ENCODE results near the gene RARB.

Gene RARB

DNA sequence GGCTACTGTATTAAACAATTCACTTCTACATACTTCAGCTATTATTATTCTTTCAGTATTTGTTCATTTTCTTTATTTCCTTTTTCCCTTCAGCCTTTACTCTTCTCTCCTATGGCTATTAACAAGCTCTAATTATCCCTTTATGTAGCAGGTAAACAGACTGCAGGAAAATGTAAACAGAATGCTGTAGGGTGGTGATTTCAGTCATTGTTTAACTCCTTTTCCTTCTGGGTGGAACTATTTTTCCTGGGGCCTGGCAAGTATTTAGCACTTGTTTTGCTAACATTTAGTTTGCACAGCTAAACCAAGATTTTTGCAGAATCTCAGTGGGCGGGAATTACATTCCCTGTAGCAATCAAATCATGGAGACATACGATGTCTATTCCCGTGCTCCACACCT lies 14.4 kb downstream of the RARB start:
- no peaks in the 10 kb centered on the region for H3K9me3 ChIP-seq (ENCODE audit: control insufficient read depth in 5 of 5, low read length in 5 of 5)
- H3K27me3 ChIP-seq (ENCODE audit: control insufficient read depth in 5 of 5, insufficient read depth in 4 of 5, low read length in 5 of 5) = no peaks in the 10 kb centered on the region
- no peaks in the 10 kb centered on the region for H3K4me1 ChIP-seq (ENCODE audit: control insufficient read depth in 5 of 5, insufficient read depth in 5 of 5, low read length in 5 of 5)
- no peaks in the 10 kb centered on the region for H3K36me3 ChIP-seq (ENCODE audit: control insufficient read depth in 5 of 5, insufficient read depth in 5 of 5, low read length in 5 of 5)
- H3K9ac ChIP-seq (ENCODE audit: low read length in 5 of 5) = no peak overlapping the region
- H3K4me3 ChIP-seq (ENCODE audit: low read depth in 1 of 5, low read length in 5 of 5) = no peak overlapping the region
- H3K27ac ChIP-seq (ENCODE audit: low read depth, low read length) = no peak overlapping the region

DNA sequence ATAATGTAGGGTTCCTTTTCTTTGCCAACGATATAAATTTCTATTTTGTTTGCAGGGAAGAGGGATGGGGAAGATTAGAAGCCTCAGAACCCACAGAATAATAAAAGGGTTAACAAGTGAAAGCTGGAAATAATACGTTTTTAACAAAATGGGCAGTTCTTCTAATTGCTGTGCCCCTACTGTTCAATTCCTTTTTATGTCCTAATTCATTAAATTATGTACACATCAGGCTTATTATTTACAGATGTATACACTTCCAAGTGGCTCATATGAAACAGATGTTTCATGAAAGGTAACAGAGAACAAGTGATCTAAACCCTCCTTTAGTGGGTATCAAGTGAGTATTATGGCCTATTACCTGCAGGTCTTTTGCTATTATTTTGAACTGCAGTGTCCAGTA lies 16.2 kb downstream of the RARB start:
- Histone ChIP-seq H3K36me3 (ENCODE audit: control insufficient read depth in 5 of 5, insufficient read depth in 5 of 5, low read length in 5 of 5) (no peaks in the 10 kb centered on the region), H3K9me3 (ENCODE audit: control insufficient read depth in 5 of 5, low read length in 5 of 5) (no peaks in the 10 kb centered on the region), H3K27me3 (ENCODE audit: control insufficient read depth in 5 of 5, insufficient read depth in 4 of 5, low read length in 5 of 5) (no peaks in the 10 kb centered on the region), H3K27ac (ENCODE audit: low read depth, low read length) (no peak overlapping the region), H3K4me3 (ENCODE audit: low read depth in 1 of 5, low read length in 5 of 5) (no peak overlapping the region), H3K9ac (ENCODE audit: low read length in 5 of 5) (no peak overlapping the region), H3K4me1 (ENCODE audit: control insufficient read depth in 5 of 5, insufficient read depth in 5 of 5, low read length in 5 of 5) (peaks cover 0 to 8% (median 7%) of the 10 kb centered on the region in 5 donors)

DNA sequence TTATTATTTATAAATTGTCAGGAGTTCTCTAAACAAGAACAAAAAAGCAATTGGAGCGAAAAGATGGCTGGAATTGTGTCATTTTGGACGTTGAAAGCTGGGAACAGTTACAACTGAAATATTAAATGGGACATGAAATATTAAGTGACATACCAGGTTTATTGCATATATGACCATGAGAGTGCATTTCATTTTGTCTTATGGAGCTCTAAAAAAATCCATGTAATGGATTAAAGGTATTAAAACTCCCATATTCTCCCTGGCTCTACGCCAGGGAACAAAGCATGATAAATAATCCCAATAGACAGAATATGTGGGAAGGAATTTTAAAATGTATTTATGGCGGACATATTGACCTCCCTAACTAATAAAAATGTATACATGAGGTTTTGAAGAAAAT lies 17.7 kb downstream of the RARB start:
- H3K27me3 ChIP-seq (ENCODE audit: control insufficient read depth in 5 of 5, insufficient read depth in 4 of 5, low read length in 5 of 5) = no peaks in the 10 kb centered on the region
- no peak overlapping the region for H3K4me3 ChIP-seq (ENCODE audit: low read depth in 1 of 5, low read length in 5 of 5)
- H3K27ac ChIP-seq (ENCODE audit: low read depth, low read length) = no peak overlapping the region
- H3K36me3 ChIP-seq (ENCODE audit: control insufficient read depth in 5 of 5, insufficient read depth in 5 of 5, low read length in 5 of 5) = no peaks in the 10 kb centered on the region
- no peaks in the 10 kb centered on the region for H3K9me3 ChIP-seq (ENCODE audit: control insufficient read depth in 5 of 5, low read length in 5 of 5)
- H3K9ac ChIP-seq (ENCODE audit: low read length in 5 of 5) = no peak overlapping the region
- H3K4me1 ChIP-seq (ENCODE audit: control insufficient read depth in 5 of 5, insufficient read depth in 5 of 5, low read length in 5 of 5) = peaks cover 0 to 11% (median 9%) of the 10 kb centered on the region in 5 donors

DNA sequence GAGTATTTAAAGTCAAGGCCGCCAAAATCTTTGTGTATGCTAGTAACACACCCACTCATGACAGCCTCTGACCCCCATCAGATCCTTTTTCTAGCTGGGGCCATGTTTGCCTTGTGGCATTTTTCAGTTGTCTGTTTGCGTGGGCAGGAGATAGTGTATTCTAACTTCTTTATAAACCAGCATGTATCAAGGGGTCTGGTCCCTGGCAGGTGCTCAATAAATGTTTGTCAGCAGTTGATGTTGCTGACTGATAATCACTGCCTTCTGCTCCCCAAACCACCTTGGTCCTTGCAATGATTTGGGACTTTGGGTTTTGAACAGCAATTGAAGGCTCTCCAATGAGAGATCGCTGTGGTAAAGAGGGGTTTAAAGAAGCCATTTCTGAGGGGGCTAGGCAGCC lies 19.2 kb downstream of the RARB start:
- no peaks in the 10 kb centered on the region for H3K27me3 ChIP-seq (ENCODE audit: control insufficient read depth in 5 of 5, insufficient read depth in 4 of 5, low read length in 5 of 5)
- no peak overlapping the region for H3K27ac ChIP-seq (ENCODE audit: low read depth, low read length)
- H3K9me3 ChIP-seq (ENCODE audit: control insufficient read depth in 5 of 5, low read length in 5 of 5) = no peaks in the 10 kb centered on the region
- H3K4me3 ChIP-seq (ENCODE audit: low read depth in 1 of 5, low read length in 5 of 5) = no peak overlapping the region
- peaks cover 0 to 11% (median 9%) of the 10 kb centered on the region in 5 donors for H3K4me1 ChIP-seq (ENCODE audit: control insufficient read depth in 5 of 5, insufficient read depth in 5 of 5, low read length in 5 of 5)
- H3K9ac ChIP-seq (ENCODE audit: low read length in 5 of 5) = no peak overlapping the region
- no peaks in the 10 kb centered on the region for H3K36me3 ChIP-seq (ENCODE audit: control insufficient read depth in 5 of 5, insufficient read depth in 5 of 5, low read length in 5 of 5)

DNA sequence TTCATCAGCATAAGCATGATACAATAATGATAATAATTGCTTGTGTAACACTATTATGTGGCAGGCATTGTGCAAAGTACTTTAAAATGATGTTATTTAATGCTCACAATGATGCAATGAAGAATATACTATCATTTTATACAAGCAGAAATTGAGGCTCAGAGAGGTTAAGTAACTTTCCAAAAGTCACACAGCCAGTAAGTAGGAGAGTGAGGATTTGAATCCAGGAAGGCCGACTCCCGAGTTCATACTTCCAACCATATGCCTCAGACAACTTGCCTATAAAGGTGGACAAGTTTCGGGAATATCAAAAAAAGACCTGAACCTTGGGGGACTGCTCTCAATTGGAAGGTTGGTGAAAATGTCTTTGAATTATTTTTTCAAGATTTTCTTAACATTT lies 19.9 kb downstream of the RARB start:
- H3K9ac ChIP-seq (ENCODE audit: low read length in 5 of 5) = no peak overlapping the region
- peaks cover 0 to 11% (median 9%) of the 10 kb centered on the region in 5 donors for H3K4me1 ChIP-seq (ENCODE audit: control insufficient read depth in 5 of 5, insufficient read depth in 5 of 5, low read length in 5 of 5)
- no peak overlapping the region for H3K27ac ChIP-seq (ENCODE audit: low read depth, low read length)
- no peaks in the 10 kb centered on the region for H3K27me3 ChIP-seq (ENCODE audit: control insufficient read depth in 5 of 5, insufficient read depth in 4 of 5, low read length in 5 of 5)
- H3K9me3 ChIP-seq (ENCODE audit: control insufficient read depth in 5 of 5, low read length in 5 of 5) = no peaks in the 10 kb centered on the region
- no peaks in the 10 kb centered on the region for H3K36me3 ChIP-seq (ENCODE audit: control insufficient read depth in 5 of 5, insufficient read depth in 5 of 5, low read length in 5 of 5)
- H3K4me3 ChIP-seq (ENCODE audit: low read depth in 1 of 5, low read length in 5 of 5) = no peak overlapping the region

DNA sequence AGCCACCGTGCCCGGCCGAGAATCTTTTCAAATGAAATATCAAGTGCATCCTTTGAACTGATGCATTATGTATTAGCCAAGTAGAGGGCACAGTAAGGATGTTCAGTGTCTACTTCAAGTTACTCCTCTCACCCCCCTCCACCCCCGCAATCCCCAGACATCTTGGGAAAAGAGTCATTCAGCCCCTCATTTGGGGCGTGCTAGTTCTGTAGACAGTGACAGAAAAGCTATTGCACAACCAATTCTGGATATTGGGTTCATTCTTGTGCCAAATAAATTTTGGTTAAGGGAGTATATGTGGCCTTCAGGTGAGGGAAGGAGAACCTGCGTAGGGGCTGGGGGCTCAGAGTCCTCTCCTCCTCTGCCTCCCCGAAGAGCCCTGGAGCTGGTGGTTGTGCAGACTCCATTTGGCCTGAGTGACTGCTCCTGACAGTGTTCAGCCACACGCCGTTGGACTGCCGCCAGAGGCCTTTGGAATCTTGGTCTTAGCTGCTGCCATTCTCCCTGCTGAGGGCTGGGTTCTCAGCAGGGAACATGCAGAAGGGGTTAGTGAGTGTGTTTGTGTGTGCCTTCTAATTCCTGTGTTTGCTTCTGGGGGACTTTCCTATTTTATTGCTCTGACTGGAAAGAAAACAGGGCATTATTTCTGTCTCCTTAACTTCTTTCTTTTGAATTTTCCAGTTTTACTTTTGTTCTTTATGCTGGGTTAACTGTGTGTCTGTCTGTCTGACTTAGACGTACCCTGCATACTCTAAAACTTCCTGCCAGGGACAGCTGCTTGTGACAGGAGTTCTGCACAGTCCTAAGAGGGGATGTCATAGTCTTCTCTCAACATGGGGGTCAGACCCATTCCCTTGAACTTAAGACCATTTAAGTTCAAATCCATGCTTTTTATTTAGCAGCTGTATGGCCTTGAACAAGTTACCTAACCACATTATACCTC lies 21.0 kb downstream of the RARB start:
- Histone ChIP-seq H3K4me3 (ENCODE audit: low read depth in 1 of 5, low read length in 5 of 5) (peak overlapping the region in 1 of 5 donors; percentile 23), H3K9ac (ENCODE audit: low read length in 5 of 5) (peak overlapping the region in 1 of 5 donors; percentile 28), H3K4me1 (ENCODE audit: control insufficient read depth in 5 of 5, insufficient read depth in 5 of 5, low read length in 5 of 5) (peaks cover 0 to 17% (median 15%) of the 10 kb centered on the region in 5 donors), H3K27ac (ENCODE audit: low read depth, low read length) (peak overlapping the region; percentile 12), H3K9me3 (ENCODE audit: control insufficient read depth in 5 of 5, low read length in 5 of 5) (no peaks in the 10 kb centered on the region), H3K27me3 (ENCODE audit: control insufficient read depth in 5 of 5, insufficient read depth in 4 of 5, low read length in 5 of 5) (no peaks in the 10 kb centered on the region), H3K36me3 (ENCODE audit: control insufficient read depth in 5 of 5, insufficient read depth in 5 of 5, low read length in 5 of 5) (no peaks in the 10 kb centered on the region)

DNA sequence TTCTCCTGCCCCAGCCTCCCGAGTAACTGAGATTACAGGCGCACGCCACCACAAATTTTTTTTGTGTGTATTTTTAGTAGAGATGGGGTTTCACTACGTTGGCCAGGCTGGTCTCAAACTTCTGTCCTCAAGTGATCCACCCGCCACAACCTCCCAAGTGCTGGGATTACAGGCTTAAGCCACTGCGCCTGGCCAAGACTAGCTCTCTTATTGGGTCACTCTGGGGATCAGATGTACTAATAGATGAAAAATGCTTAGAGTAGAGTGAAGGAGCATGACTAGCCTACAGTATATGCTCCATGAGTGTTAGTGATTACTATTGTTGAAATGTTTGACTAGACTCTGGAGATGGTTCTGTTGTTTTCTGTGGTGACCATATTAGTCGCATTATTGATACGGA lies 21.8 kb downstream of the RARB start:
- no peaks in the 10 kb centered on the region for H3K9me3 ChIP-seq (ENCODE audit: control insufficient read depth in 5 of 5, low read length in 5 of 5)
- H3K36me3 ChIP-seq (ENCODE audit: control insufficient read depth in 5 of 5, insufficient read depth in 5 of 5, low read length in 5 of 5) = no peaks in the 10 kb centered on the region
- no peak overlapping the region for H3K9ac ChIP-seq (ENCODE audit: low read length in 5 of 5)
- no peaks in the 10 kb centered on the region for H3K27me3 ChIP-seq (ENCODE audit: control insufficient read depth in 5 of 5, insufficient read depth in 4 of 5, low read length in 5 of 5)
- no peak overlapping the region for H3K4me3 ChIP-seq (ENCODE audit: low read depth in 1 of 5, low read length in 5 of 5)
- no peak overlapping the region for H3K27ac ChIP-seq (ENCODE audit: low read depth, low read length)
- H3K4me1 ChIP-seq (ENCODE audit: control insufficient read depth in 5 of 5, insufficient read depth in 5 of 5, low read length in 5 of 5) = peaks cover 0 to 24% (median 23%) of the 10 kb centered on the region in 5 donors

DNA sequence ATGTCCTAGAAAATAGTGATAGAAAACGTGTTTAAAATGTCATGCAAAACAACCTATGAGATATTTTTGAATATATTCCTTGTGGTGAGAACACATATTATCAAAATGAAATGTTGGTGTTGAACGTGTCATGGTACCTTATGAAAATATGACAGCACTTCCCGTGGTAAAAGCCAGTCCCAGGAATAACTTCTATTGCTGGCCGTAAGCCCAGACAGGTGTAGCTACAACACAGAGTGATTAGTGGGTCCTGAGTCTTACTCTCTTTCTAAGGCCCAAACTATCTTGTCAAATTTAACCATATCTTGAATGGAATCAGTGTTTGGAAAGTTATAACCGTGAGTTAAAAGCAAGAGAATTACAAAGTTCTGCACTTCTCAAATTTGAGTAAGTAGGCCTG lies 24.1 kb downstream of the RARB start:
- H3K36me3 ChIP-seq (ENCODE audit: control insufficient read depth in 5 of 5, insufficient read depth in 5 of 5, low read length in 5 of 5) = no peaks in the 10 kb centered on the region
- H3K9me3 ChIP-seq (ENCODE audit: control insufficient read depth in 5 of 5, low read length in 5 of 5) = no peaks in the 10 kb centered on the region
- no peaks in the 10 kb centered on the region for H3K27me3 ChIP-seq (ENCODE audit: control insufficient read depth in 5 of 5, insufficient read depth in 4 of 5, low read length in 5 of 5)
- H3K4me1 ChIP-seq (ENCODE audit: control insufficient read depth in 5 of 5, insufficient read depth in 5 of 5, low read length in 5 of 5) = peaks cover 2 to 38% (median 36%) of the 10 kb centered on the region in 5 donors
- H3K9ac ChIP-seq (ENCODE audit: low read length in 5 of 5) = no peak overlapping the region
- no peak overlapping the region for H3K4me3 ChIP-seq (ENCODE audit: low read depth in 1 of 5, low read length in 5 of 5)
- H3K27ac ChIP-seq (ENCODE audit: low read depth, low read length) = no peak overlapping the region

DNA sequence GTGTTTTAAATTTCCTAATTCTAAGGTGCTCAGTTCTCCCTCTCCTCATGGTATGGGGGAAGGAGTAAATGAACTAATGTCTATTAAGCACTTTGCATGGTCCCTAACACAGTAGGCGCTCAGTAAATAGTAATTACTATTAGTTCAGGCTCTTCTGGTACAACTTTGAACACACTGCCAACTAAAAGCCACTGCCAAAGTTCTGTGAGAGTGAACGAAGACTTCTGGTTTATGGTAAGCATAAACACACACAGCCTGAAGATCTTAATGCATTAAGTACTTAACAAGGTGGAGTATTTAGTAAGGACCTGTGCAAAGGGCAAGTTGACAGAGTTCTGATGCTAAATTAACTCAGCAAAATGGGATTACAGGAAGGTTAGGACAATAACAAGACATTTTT lies 24.7 kb downstream of the RARB start:
- Histone ChIP-seq H3K9me3 (ENCODE audit: control insufficient read depth in 5 of 5, low read length in 5 of 5) (no peaks in the 10 kb centered on the region), H3K27ac (ENCODE audit: low read depth, low read length) (no peak overlapping the region), H3K27me3 (ENCODE audit: control insufficient read depth in 5 of 5, insufficient read depth in 4 of 5, low read length in 5 of 5) (no peaks in the 10 kb centered on the region), H3K36me3 (ENCODE audit: control insufficient read depth in 5 of 5, insufficient read depth in 5 of 5, low read length in 5 of 5) (no peaks in the 10 kb centered on the region), H3K9ac (ENCODE audit: low read length in 5 of 5) (no peak overlapping the region), H3K4me3 (ENCODE audit: low read depth in 1 of 5, low read length in 5 of 5) (no peak overlapping the region), H3K4me1 (ENCODE audit: control insufficient read depth in 5 of 5, insufficient read depth in 5 of 5, low read length in 5 of 5) (peaks cover 2 to 38% (median 36%) of the 10 kb centered on the region in 5 donors)

DNA sequence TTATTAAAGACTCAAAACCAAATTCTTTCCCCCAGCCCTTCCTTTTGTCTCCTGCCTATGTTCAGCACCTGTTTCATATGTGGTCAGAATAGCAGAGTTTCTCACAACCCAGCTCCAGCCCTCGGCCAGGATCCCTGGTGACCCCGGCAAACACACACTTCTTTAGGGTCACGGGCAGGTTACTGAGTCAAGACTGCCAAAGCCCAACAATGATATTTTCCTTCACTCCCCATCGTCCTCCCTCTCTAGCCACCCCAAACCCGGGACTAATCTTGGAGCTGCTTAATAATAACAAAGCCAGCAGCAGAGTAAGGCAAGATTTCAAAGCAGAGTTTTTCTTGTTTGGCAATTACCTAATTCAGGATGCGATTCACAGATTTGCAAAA lies 25.5 kb downstream of the RARB start:
- Histone ChIP-seq H3K27ac (ENCODE audit: low read depth, low read length) (no peak overlapping the region), H3K4me1 (ENCODE audit: control insufficient read depth in 5 of 5, insufficient read depth in 5 of 5, low read length in 5 of 5) (peaks cover 2 to 36% (median 36%) of the 10 kb centered on the region in 5 donors)

More for the DNA sequence above, 25.5 kb downstream of the RARB start:
- Histone ChIP-seq H3K4me3 (ENCODE audit: low read depth in 1 of 5, low read length in 5 of 5) (peak overlapping the region; percentile 35 to 58 (median 48)), H3K27me3 (ENCODE audit: control insufficient read depth in 5 of 5, insufficient read depth in 4 of 5, low read length in 5 of 5) (no peaks in the 10 kb centered on the region), H3K9me3 (ENCODE audit: control insufficient read depth in 5 of 5, low read length in 5 of 5) (no peaks in the 10 kb centered on the region), H3K9ac (ENCODE audit: low read length in 5 of 5) (peak overlapping the region in 2 of 5 donors; percentile 37 to 69), H3K36me3 (ENCODE audit: control insufficient read depth in 5 of 5, insufficient read depth in 5 of 5, low read length in 5 of 5) (no peaks in the 10 kb centered on the region)

Measured in subcutaneous abdominal adipose tissue (tissue), 5 donors.